HG03575 (cell line): Measurements from ENCODE around the gene NXPE3.

ENCODE experiments used
- ATAC-seq: cut with Tn5 transposase; IDR thresholded peaks from one replicate; pipeline ENCODE4 v1.9.1; 2021; ENCODE audit not compliant: unreplicated experiment, insufficient number of reproducible peaks, low FRiP score; ENCODE audit errors: extremely low read depth

Gene NXPE3

DNA sequence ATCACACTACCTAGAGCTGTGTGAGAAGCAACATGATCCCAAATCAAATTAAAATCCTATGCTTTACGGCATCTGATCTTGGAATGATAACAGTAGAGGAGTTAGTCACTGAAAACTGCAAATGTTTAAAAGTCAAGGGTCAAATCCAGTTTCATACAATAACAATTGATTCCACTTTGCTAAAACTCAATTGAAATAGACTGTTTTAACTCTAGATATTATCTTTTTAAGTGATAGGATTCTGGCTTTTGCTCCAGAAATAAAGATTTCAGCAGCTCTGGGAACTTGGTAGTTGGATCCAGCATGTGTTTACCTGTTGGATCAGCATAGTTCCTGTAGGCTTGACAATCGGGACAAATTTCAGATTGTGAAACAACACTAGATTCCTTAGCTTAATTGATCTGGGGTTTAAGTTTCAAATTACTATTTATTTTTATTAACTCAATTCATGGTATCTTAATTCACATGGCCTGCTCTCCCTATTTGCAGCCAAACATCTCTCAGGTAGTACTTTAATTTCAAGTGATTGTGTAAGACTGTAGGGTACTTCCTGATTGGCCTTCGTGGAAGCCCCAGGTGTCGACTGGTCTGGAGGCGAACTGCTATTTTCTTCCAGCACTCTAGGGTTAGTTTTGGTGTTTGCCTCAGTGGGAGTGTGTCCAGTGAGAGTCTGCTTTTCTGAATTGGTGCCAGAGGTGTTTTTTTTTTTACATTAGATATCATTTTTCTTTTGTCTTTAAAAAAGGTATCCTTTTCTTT, 86.9 kb downstream of the NXPE3 start:
- no peak for ATAC-seq

DNA sequence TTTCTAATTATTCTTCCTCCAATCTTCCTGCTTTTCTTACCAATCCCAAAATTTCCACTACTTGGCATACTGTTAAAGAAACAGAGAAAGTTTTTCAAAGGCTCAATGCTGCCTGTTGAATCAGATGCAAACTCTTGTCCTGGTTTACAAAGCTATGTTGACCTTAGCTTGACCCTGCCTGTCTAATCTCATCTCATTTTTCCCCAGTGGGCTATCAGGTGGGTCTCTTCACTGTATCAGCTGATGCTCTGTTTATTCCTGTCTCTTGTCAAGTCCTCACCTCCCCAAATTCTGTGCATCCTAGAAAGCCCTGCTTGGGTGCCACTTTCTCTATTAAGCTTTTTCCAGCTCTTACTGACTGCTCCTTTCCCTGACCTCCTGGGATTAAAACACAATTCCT, 88.5 kb downstream of the NXPE3 start:
- ATAC-seq = no peak

DNA sequence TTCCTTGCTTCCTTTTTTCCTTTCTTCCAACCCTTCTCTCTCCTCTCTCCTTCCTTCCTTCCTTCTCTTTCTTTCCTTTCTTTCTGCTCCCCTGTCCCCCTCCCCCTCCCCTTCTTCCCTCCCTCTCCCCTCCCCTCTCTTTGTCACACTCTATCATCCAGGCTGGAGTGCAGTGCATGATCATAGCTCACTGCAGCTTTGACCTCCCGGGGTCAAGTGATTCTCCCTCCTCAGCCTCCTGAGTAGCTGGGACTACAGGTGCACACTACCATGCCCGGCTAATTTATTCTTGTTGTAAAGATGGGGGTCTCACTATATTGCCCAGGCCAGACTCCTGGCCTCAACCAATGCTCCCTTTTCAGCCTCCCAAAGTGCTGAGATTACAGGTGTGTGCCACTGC, 89.0 kb downstream of the NXPE3 start:
- no peak for ATAC-seq

DNA sequence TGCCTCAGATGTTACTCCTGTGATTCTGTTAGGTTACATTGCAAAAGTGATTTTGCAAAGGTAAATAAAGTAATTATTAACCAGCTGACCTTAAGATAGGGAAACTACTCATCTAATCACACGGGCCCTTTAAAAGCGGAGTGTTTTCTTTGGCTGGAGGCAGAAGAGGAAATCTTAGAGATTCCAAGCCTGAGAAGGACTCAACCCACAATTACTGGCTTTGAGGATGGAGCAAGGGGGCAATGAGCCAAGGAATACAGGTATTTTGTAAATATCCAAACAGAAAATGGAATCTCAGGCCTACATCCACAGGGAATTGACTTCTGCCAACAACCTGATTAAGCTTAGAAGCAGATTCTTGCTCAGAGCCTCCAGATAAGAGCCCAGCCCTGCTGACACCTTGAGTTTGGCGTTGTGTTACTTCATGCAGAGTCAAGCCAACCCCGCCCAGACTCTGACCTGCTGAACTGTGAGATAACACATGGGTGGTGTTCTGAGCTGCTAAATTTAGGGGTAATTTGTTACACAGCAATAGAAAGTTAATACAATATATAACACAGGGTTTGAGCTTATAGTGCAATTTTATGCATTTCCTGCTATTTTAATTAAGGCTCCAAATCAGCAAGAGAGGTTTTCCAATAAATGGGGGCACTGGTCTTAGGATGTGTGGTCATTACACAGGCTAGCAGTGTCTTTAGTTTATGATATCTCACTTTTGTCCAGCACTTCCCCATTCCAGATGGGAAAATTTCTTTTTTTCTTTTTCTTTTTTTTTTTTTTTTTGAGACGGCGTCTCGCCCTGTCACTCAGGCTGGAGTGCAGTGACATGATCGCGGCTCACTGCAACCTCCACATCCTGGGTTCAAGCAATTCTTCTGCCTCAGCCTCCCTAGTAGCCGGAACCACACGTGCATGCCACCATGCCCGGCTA, 89.8 kb downstream of the NXPE3 start:
- ATAC-seq = no peak

DNA sequence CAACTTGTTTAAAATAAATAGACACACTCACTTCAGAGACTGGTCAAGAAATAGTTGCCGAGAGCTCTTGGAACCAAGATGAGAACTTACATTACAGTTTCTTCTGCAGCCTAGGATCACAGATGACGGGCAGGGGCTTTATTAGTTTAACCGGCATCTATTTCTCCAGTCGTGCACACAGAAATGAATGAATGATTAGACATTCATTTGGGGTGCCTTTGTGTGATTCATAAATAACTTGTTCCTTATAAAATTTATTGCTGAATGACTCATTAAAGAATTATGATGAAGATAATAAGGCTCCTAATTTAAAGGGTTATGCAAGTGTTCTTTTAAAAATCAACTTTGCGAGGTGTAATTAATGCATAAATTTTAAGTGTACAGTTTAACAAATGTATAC, 91.1 kb downstream of the NXPE3 start:
- ATAC-seq = no peak

DNA sequence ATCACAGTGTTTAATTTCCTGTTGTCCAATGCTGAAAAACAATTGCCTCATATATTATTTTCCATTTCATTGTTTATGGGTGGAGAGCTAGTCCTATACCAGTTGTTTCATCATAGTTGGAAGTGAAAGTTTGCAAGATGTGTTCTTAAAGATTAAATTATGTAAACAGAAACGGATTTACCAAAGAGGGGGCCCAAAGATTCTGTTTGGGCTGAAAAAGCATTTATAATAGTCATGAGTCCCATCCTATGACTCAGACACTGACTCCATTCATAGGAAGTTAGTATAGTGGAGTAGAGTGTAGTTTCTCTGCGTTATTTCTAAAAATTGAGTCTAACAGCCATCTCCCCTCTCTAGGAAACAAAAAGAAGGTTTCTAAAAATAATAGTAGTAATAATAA, 94.6 kb downstream of the NXPE3 start:
- no peak for ATAC-seq

DNA sequence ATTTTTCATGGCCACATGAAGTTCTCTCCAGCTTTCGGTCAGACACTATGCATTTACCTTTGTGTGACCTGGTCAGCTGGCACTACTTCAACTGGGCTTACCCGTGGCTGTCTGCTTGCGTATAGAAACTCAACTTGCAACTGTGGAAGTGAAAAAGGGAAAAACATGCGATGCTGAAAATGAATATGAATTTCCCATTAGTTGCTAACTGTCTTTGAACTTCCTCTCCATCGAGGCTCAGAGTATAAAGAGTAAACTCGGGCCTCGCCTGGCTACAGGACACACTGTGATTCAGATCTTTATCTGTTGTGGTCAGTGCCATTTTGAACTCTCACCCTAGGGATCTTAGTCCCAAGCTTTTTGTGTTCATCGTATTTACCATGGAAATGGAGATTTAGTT, 97.1 kb downstream of the NXPE3 start:
- no peak for ATAC-seq
